Left lung (tissue), 10 donors: ENCODE results near the gene FHAD1. TPM values are rescaled to one million over a fixed set of nuclear protein-coding genes. Genes with fewer than 3 reads are reported as not detected.

Source experiments
- ATAC-seq: fragments of 200-7000 bp; cut with Tn5 transposase; one replicate; pipeline ENCODE4 v1.9.1; 2020; ENCODE audit warnings: moderate library complexity
- DNase-seq, 4 donors: peaks; one replicate each; pipeline ENCODE4 v3.0.0-alpha.2; 2013 to 2020
- H3K27ac ChIP-seq, 2 donors: fragments of 200-600 bp; sonication (generic) in 1 of 2; one replicate each; pipeline versions ENCODE4 v1.5.0 to v1.8.0; 2020 to 2021
- H3K27me3 ChIP-seq, 2 donors: fragments of 200-600 bp; sonication (generic) in 1 of 2; one replicate each; pipeline versions ENCODE4 v1.5.0 to v1.8.0; 2020 to 2021
- H3K36me3 ChIP-seq, 2 donors: fragments of 200-600 bp; sonication (generic) in 1 of 2; one replicate each; pipeline versions ENCODE4 v1.5.0 to v1.8.0; 2020 to 2021
- H3K4me1 ChIP-seq, 2 donors: fragments of 200-600 bp; one replicate each; pipeline ENCODE4 v1.8.0; 2021
- H3K4me3 ChIP-seq, 2 donors: fragments of 200-600 bp; sonication (generic) in 1 of 2; one replicate each; pipeline versions ENCODE4 v1.5.0 to v1.8.0; 2020 to 2021; ENCODE audit warnings: mild to moderate bottlenecking in 1 of 2
- H3K9me3 ChIP-seq, 2 donors: fragments of 200-600 bp; sonication (generic) in 1 of 2; one replicate each; pipeline versions ENCODE4 v1.5.0 to v1.8.0; 2020 to 2021
- intact Hi-C, 2 donors: fragments of 100-400 bp; cut with DNase I; formaldehyde crosslinking; loops; one replicate each; pipeline versions ENCODE4 v1.11.2 to v1.14.2; 2022
- polyA plus RNA-seq, 6 donors: library from polyadenylated mRNA; unstranded; fragments of 120-200 nt; gene quantifications; one replicate each; pipeline ENCODE4 v1.2.1, GENCODE V29; 2013; ENCODE audit not compliant: insufficient read length in 6 of 6
- total RNA-seq, 2 donors: library from RNA; stranded (reverse); fragmentation: NEBNext Ultra II Directional; extraction: Animal tissue kit (Norgen Biotek cat#: 25700); gene quantifications; one replicate each; pipeline ENCODE4 v1.2.1, GENCODE V29; 2021
- TF ChIP-seq, protein P1 (sequence below), 2 donors: fragments of 200-600 bp; sonication (generic) in 1 of 2; IDR thresholded peaks; one replicate each; pipeline versions ENCODE4 v1.5.0 to v1.8.0; 2021; ENCODE audit warnings: antibody characterized with exemption in 2 of 2
- donor health status: DM: no; HTN: yes; CAD: no.
- donor health status: DM: no; HTN: no; CAD: no.

FHAD1 gene
- total and polyA plus RNA-seq, 8 donors, result 1.1 to 8.5 (median 3.9) TPM

DNA sequence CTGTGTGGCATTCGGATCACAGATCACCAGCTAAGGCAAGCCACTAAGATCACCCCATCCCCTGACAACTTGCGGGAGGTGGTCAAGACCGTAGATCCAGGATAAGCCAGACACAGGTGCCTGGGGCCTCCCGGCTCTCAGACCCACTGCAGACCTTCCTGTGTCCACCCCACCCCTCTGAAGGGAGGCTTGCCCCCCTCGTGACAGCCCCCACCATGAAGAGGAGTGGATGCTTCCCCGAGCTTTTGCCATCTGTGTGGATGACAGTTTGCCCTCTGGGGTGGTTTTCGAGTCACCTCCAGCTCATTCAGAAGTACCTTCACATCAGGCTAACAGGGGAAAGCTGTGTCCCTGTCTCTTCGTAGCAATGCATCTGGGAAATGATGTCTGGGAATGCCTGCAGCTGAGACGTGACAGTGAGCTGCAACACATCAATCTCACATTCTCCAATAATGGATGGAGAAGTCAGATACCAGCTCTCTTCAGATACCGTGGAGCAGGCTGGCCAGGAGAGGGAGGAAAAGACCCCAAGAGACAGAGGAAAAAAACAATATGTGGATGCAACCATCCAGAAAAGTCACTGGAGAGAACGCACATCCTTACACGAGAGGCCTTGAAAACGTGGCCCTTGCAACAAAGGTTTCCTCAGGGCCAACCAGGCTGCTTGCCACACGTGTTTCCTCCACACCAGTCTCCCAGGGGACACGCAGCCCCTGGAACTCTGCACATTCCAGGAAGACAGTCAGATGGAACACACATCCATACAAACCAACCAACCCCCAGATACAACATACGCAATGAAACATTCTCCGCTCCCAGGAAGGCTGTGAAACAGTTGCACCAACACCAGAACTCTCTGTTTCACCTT is 20.4 kb upstream of the FHAD1 start:
- H3K4me1 ChIP-seq, result peaks cover 0 to 17% of the 10 kb centered on the region in 2 donors
- H3K36me3 ChIP-seq, result no peaks in the 10 kb centered on the region
- ATAC-seq (no peak), DNase-seq (no peak)
- H3K4me3 ChIP-seq, result no peak overlapping the region
- TF ChIP-seq, protein P1, sequence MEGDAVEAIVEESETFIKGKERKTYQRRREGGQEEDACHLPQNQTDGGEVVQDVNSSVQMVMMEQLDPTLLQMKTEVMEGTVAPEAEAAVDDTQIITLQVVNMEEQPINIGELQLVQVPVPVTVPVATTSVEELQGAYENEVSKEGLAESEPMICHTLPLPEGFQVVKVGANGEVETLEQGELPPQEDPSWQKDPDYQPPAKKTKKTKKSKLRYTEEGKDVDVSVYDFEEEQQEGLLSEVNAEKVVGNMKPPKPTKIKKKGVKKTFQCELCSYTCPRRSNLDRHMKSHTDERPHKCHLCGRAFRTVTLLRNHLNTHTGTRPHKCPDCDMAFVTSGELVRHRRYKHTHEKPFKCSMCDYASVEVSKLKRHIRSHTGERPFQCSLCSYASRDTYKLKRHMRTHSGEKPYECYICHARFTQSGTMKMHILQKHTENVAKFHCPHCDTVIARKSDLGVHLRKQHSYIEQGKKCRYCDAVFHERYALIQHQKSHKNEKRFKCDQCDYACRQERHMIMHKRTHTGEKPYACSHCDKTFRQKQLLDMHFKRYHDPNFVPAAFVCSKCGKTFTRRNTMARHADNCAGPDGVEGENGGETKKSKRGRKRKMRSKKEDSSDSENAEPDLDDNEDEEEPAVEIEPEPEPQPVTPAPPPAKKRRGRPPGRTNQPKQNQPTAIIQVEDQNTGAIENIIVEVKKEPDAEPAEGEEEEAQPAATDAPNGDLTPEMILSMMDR (IDR thresholded peaks at IDR 0.05), result no peak
- no peaks in the 10 kb centered on the region for H3K27me3 ChIP-seq
- no peaks in the 10 kb centered on the region for H3K9me3 ChIP-seq
- intact Hi-C loops, result no loop called here
- H3K27ac ChIP-seq, result no peak overlapping the region

DNA sequence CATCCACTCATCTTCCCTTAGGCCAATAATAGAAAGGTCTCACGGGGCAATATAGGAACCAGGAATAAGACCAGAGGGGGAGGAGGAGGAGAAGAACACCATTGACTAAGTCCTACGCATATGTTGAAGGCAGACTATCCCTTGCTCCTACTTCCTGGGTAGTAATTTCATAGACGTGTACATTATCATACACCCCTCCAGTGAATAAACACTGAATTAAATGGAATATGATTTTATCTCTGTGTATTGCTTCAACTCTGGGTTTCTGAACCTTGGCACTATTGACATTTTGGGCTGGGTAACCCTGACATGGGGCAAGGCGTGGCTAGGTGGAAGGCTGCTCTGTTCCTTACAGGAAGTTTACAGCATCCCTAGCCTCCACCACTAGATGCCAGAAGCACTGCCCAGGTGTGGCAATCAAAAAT is 17.3 kb upstream of the FHAD1 start:
- TF ChIP-seq, protein P1 (IDR thresholded peaks at IDR 0.05), result no peak

DNA sequence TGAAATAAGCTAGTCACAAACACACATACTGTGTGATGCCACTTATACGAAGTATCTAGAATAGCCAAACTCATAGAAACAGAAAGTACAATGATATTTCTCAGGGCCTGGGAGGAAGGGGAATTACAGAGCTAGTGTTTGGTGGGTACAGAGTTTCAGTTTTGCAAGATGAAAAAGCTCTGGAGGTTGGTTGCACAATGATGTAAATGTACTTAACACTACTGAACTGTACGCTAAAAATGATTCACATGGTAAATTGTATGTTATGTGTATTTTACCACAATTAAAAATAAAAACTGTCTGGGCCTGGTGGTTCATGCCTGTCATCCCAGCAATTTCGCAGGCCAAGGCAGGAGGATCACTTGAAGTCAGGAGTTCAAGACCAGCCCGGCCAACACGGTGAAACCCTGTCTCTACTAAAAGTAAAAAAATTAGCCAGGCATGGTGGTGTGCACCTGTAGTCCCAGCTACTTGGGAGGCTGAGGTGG is 15.3 kb upstream of the FHAD1 start:
- intact Hi-C loops, result no loop called here
- H3K27ac ChIP-seq, result peak overlapping the region in 1 of 2 donors; percentile 25
- DNase-seq (no peak), ATAC-seq (peak; percentile 51)
- no peak overlapping the region for H3K4me3 ChIP-seq
- H3K4me1 ChIP-seq, result no peaks in the 10 kb centered on the region
- H3K27me3 ChIP-seq, result no peaks in the 10 kb centered on the region
- H3K9me3 ChIP-seq, result no peaks in the 10 kb centered on the region
- TF ChIP-seq, protein P1 (IDR thresholded peaks at IDR 0.05), result no peak
- H3K36me3 ChIP-seq, result no peaks in the 10 kb centered on the region

More for the DNA sequence above, 17.3 kb upstream of the FHAD1 start:
- Histone ChIP-seq H3K27me3 (no peaks in the 10 kb centered on the region), H3K9me3 (no peaks in the 10 kb centered on the region), H3K4me3 (no peak overlapping the region), H3K27ac (no peak overlapping the region), H3K36me3 (no peaks in the 10 kb centered on the region), H3K4me1 (no peaks in the 10 kb centered on the region)
- DNase-seq (no peak), ATAC-seq (peak; percentile 25)
- intact Hi-C loops, result no loop called here

DNA sequence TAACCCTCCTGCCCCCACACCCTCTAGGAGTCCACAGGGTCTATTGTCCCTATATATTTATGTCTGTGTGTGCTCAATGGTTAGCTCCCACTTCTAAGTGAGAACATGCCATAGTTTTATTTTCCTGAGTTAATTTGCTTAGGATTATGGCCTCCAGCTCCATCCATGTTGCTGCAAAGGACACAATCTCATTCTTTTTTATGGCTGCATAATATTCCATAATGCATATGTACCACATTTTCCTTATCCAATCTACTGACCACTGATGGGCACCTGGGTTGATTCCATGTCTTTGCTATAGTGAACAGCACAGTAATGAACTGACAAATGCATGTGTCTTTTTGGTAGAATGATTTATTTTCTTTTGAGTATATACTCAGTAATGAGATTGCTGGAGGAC is 13.3 kb upstream of the FHAD1 start:
- no peak for ATAC-seq
- Histone ChIP-seq H3K4me1 (no peaks in the 10 kb centered on the region), H3K4me3 (no peak overlapping the region), H3K27ac (no peak overlapping the region), H3K27me3 (no peaks in the 10 kb centered on the region), H3K36me3 (no peaks in the 10 kb centered on the region), H3K9me3 (no peaks in the 10 kb centered on the region)
- TF ChIP-seq, protein P1 (IDR thresholded peaks at IDR 0.05), result no peak
- DNase-seq, result no peak
- intact Hi-C loops, result no loop called here

DNA sequence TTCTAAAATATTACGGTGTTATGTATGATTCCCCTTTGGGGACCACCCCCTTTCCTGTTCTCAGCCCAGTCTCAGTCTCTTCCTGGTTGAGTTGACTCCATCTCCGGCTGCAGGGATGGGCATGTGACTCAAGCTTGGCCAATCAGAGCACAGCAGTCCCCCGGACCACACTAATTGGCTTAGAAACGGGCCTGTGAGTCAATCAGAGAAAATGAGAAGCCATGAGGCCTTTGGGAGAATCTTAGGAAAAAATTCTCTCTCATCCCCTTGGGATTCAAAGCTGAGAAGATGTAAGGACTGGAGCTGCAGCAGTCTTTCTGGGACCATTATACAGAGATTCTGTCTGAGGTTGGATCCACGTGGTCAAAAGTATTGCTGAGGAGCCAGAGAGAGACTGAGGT is 10.7 kb upstream of the FHAD1 start:
- DNase-seq (no peak), ATAC-seq (no peak)
- no peaks in the 10 kb centered on the region for H3K9me3 ChIP-seq
- H3K36me3 ChIP-seq, result no peaks in the 10 kb centered on the region
- intact Hi-C loops, result no loop called here
- no peaks in the 10 kb centered on the region for H3K27me3 ChIP-seq
- no peak overlapping the region for H3K27ac ChIP-seq
- TF ChIP-seq, protein P1 (IDR thresholded peaks at IDR 0.05), result no peak
- no peaks in the 10 kb centered on the region for H3K4me1 ChIP-seq
- H3K4me3 ChIP-seq, result no peak overlapping the region
